IMR-90 (cell line): ENCODE measurements around the gene ARFGEF3. TPM values are rescaled to one million over a fixed set of nuclear protein-coding genes. Genes with fewer than 3 reads are reported as not detected.

Source experiments
- ATAC-seq: fragments of 200-7000 bp; cut with Tn5 transposase; 2 replicates; pipeline ENCODE4 v1.9.1; 2020; ENCODE audit warnings: low read depth, mild to moderate bottlenecking, moderate library complexity
- BruUV-seq: library from RNA; stranded (reverse); fragments of 400-500 nt; replicated peaks from 2 replicates; lab custom pipeline; 2021; lab: Mats Ljungman, UMichigan
- CTCF ChIA-PET: fragments of 300-600 bp; formaldehyde crosslinking; extraction: SDS; loops from one replicate; lab custom pipeline; 2021; ENCODE audit warnings: antibody characterized with exemption; lab: Yijun Ruan, JAX
- POLR2A ChIA-PET: fragments of 300-600 bp; sonication (Branson Sonifier 250); formaldehyde crosslinking; loops from one replicate; lab custom pipeline; 2022; ENCODE audit warnings: antibody characterized with exemption; ENCODE audit not compliant: unreplicated experiment; lab: Charles Lee
- DNase-seq: peaks from one replicate; pipeline ENCODE4 v3.0.0; 2013
- H2AFZ ChIP-seq: replicated peaks from 2 replicates; pipeline ENCODE3; 2013; ENCODE audit warnings: low read length, mild to moderate bottlenecking; ENCODE audit not compliant: poor library complexity
- H2AK5ac ChIP-seq: 2 replicates; pipeline ENCODE4 v1.6.1; 2013; ENCODE audit warnings: low read depth, low read length, inconsistent platforms
- H2AK9ac ChIP-seq: replicated peaks from 2 replicates; pipeline ENCODE3; 2013; ENCODE audit warnings: mild to moderate bottlenecking, low read depth, low read length, moderate library complexity; ENCODE audit not compliant: poor library complexity
- H2BK120ac ChIP-seq: 2 replicates; pipeline ENCODE4 v1.6.1; 2013; ENCODE audit warnings: low read depth, low read length, inconsistent platforms
- H2BK15ac ChIP-seq: 3 replicates; pipeline ENCODE4 v1.6.1; 2013; ENCODE audit warnings: low read depth, low read length, inconsistent platforms
- H2BK20ac ChIP-seq: 2 replicates; pipeline ENCODE4 v1.6.1; 2013; ENCODE audit warnings: low read depth, mild to moderate bottlenecking, inconsistent platforms, low read length, moderate library complexity
- H2BK5ac ChIP-seq: 2 replicates; pipeline ENCODE4 v1.6.1; 2013; ENCODE audit warnings: mild to moderate bottlenecking, low read depth, low read length, inconsistent platforms; ENCODE audit not compliant: poor library complexity, severe bottlenecking
- H3K14ac ChIP-seq: replicated peaks from 2 replicates; pipeline ENCODE4 v1.6.1; 2013; ENCODE audit warnings: low read depth, low read length, inconsistent platforms
- H3K18ac ChIP-seq: 2 replicates; pipeline ENCODE4 v1.6.1; 2013; ENCODE audit warnings: low read depth, low read length, control low read depth
- H3K23ac ChIP-seq: 2 replicates; pipeline ENCODE4 v1.6.1; 2013; ENCODE audit warnings: low read depth, low read length, inconsistent platforms
- H3K27ac ChIP-seq: 2 replicates; pipeline ENCODE4 v1.5.1; 2013; ENCODE audit warnings: mild to moderate bottlenecking, control low read depth, low read length; ENCODE audit not compliant: insufficient read depth
- H3K27me3 ChIP-seq: 2 replicates; pipeline ENCODE4 v1.6.1; 2013; ENCODE audit warnings: low read length; ENCODE audit not compliant: control insufficient read depth, insufficient read depth
- H3K36me3 ChIP-seq: 2 replicates; pipeline ENCODE4 v1.6.1; 2013; ENCODE audit warnings: low read length, mixed read lengths; ENCODE audit not compliant: control insufficient read depth, insufficient read depth
- H3K4ac ChIP-seq: 2 replicates; pipeline ENCODE4 v1.6.1; 2013; ENCODE audit warnings: low read depth, low read length, inconsistent platforms
- H3K4me1 ChIP-seq: 2 replicates; pipeline ENCODE4 v1.6.1; 2013; ENCODE audit warnings: low read length, mixed read lengths; ENCODE audit not compliant: control insufficient read depth, insufficient read depth
- H3K4me2 ChIP-seq: 2 replicates; pipeline ENCODE4 v1.6.1; 2013; ENCODE audit warnings: low read depth, mild to moderate bottlenecking, control low read depth, low read length, moderate library complexity
- H3K4me3 ChIP-seq: 2 replicates; pipeline ENCODE4 v1.5.1; 2013; ENCODE audit warnings: low read depth, mild to moderate bottlenecking, control low read depth, low read length, moderate library complexity; ENCODE audit not compliant: insufficient read depth
- H3K56ac ChIP-seq: 2 replicates; pipeline ENCODE4 v1.6.1; 2013; ENCODE audit warnings: low read length, inconsistent platforms; ENCODE audit not compliant: insufficient read depth; ENCODE audit errors: extremely low read depth
- H3K79me1 ChIP-seq, 2 experiments: 2 replicates each; pipeline ENCODE4 v1.6.1; 2013; ENCODE audit warnings: low read length in 2 of 2, inconsistent platforms in 1 of 2, low read depth in 1 of 2
- H3K9ac ChIP-seq: 2 replicates; pipeline ENCODE4 v1.6.1; 2013; ENCODE audit warnings: low read depth, low read length, control low read depth
- H3K9me1 ChIP-seq: 2 replicates; pipeline ENCODE4 v1.6.1; 2013; ENCODE audit warnings: low read length, inconsistent platforms; ENCODE audit not compliant: insufficient read depth
- H3K9me3 ChIP-seq: 2 replicates; pipeline ENCODE4 v1.6.1; 2013; ENCODE audit warnings: low read length; ENCODE audit not compliant: control insufficient read depth, insufficient read depth
- H4K20me1 ChIP-seq: 2 replicates; pipeline ENCODE4 v1.6.1; 2013; ENCODE audit warnings: low read length, inconsistent platforms; ENCODE audit not compliant: insufficient read depth
- H4K5ac ChIP-seq: 2 replicates; pipeline ENCODE4 v1.6.1; 2013; ENCODE audit warnings: mild to moderate bottlenecking, low read depth, low read length, control low read depth
- H4K8ac ChIP-seq, 2 experiments: 2 replicates each; pipeline ENCODE4 v1.6.1; 2013; ENCODE audit warnings: low read depth in 2 of 2, low read length in 2 of 2, control low read depth in 1 of 2, inconsistent platforms in 1 of 2
- H4K91ac ChIP-seq: 2 replicates; pipeline ENCODE4 v1.6.1; 2013; ENCODE audit warnings: low read depth, low read length, inconsistent platforms; ENCODE audit not compliant: insufficient read depth
- MXI1 ChIP-seq: IDR thresholded peaks from 2 replicates; pipeline ENCODE4 v1.6.1; 2012; ENCODE audit warnings: low read depth, mild to moderate bottlenecking, low read length, moderate library complexity, borderline replicate concordance
- WGBS, 2 experiments: methylation state at CpG; one replicate each; pipeline versions ENCODE4 v1.1.5 to v1.1.7; 2013; ENCODE audit warnings: missing lambda C conversion rate in 2 of 2; ENCODE audit not compliant: insufficient read length in 1 of 2; ENCODE audit errors: extremely low coverage in 2 of 2; 5-methylcytosine and 5-hydroxymethylcytosine counted together
- dilution Hi-C: fragments of 300-500 bp; cut with HindIII; formaldehyde crosslinking; loops from one replicate; pipeline ENCODE4 v1.14.3; 2018; ENCODE audit warnings: low sequenced_read_pairs; ENCODE audit not compliant: unreplicated experiment
- in situ Hi-C: fragments of 300-500 bp; cut with MboI; formaldehyde crosslinking; loops from 3 replicates; pipeline ENCODE4 v1.14.3; 2019; ENCODE audit warnings: low sequenced_read_pairs, inconsistent platforms, mixed read lengths
- intact Hi-C: fragments of 100-400 bp; cut with micrococcal nuclease; formaldehyde crosslinking; loops from 2 replicates; pipeline ENCODE4 v1.10.0; 2022
- polyA plus RNA-seq, 3 experiments: library from polyadenylated mRNA; depleted of rRNA; stranded (reverse); fragments of >200 nt; gene quantifications; 2 replicates each; pipeline ENCODE4 v1.2.3, GENCODE V29; 2012; ENCODE audit warnings: low replicate concordance in 1 of 3
- total RNA-seq: library from RNA; depleted of rRNA; stranded (reverse); fragments of >200 nt; gene quantifications from 2 replicates; pipeline ENCODE4 v1.2.3, GENCODE V29; 2012

Gene ARFGEF3
- total and polyA plus RNA-seq, 2 of the 4 experiments (the other 2 are of a cell fraction), result under 0.01 to 0.02 TPM

DNA sequence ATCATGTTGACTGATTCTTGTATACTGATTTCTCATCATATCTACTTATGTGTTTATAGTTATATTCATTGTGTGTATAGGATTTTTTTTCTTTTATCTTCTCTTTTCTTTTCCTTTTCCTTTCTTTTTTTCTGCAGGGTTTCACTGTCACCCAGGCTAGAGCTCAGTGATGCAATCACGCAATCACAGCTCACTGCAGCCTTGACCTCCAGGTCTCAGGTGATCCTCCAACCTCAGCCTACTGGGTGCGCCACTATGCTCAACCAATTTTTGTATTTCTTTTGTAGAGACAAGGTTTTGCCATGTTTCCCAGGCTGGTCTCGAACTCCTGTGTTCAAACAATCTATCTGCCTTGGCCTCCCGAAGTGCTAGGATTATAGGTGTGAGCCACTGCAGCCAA lies 58.2 kb downstream of the ARFGEF3 start:
- Histone ChIP-seq H4K8ac (no peak overlapping the region), H3K4me2 (no peak overlapping the region), H3K4me3 (no peak overlapping the region), H3K27me3 (peaks cover 18% of the 10 kb centered on the region), H4K91ac (no peak overlapping the region), H2AFZ (no peak overlapping the region), H2AK5ac (no peak overlapping the region), H3K23ac (no peak overlapping the region), H3K79me1 (no peaks in the 10 kb centered on the region), H3K4ac (no peak overlapping the region), H3K18ac (no peak overlapping the region), H2BK20ac (no peak overlapping the region), H3K9me3 (no peaks in the 10 kb centered on the region), H3K9me1 (no peaks in the 10 kb centered on the region), H2BK5ac (no peak overlapping the region), H3K27ac (no peak overlapping the region), H4K5ac (no peak overlapping the region), H3K9ac (no peak overlapping the region), H2AK9ac (no peak overlapping the region), H3K56ac (no peak overlapping the region), H3K14ac (no peak overlapping the region), H4K20me1 (no peaks in the 10 kb centered on the region), H2BK120ac (no peak overlapping the region), H3K36me3 (no peaks in the 10 kb centered on the region), H2BK15ac (no peak overlapping the region), H3K4me1 (no peaks in the 10 kb centered on the region)
- dilution Hi-C loops (no loop called here), intact Hi-C loops (no loop called here), in situ Hi-C loops (no loop called here)
- 57% methylated on average over 1 of the region's 4 CpGs; no CpG with 5 or more reads in 1 of the 2 experiments for WGBS, 2 experiments
- TF ChIP-seq MXI1, result no peak
- POLR2A ChIA-PET, result no interaction called here
- no peak for ATAC-seq
- no peak for DNase-seq
- CTCF ChIA-PET, result no interaction called here
- no TSS peak for BruUV-seq
